Right lobe of liver (tissue), 6 donors: ENCODE measurements around the gene NKAIN2. TPM values are rescaled to one million over a fixed set of nuclear protein-coding genes. Genes with fewer than 3 reads are reported as not detected.

Experiments
- ATAC-seq, 4 donors: fragments of 200-7000 bp; cut with Tn5 transposase; one replicate each; pipeline ENCODE4 v1.9.1; 2020; ENCODE audit warnings: mild to moderate bottlenecking in 4 of 4, moderate library complexity in 4 of 4
- DNase-seq, 3 donors: peaks; one replicate each; pipeline ENCODE4 v3.0.0-alpha.2; 2020
- H3K27ac ChIP-seq, 3 donors: fragments of 200-600 bp; one replicate each; pipeline ENCODE4 v1.8.0; 2022
- H3K27me3 ChIP-seq, 2 donors: fragments of 200-600 bp; one replicate each; pipeline ENCODE4 v1.8.0; 2022
- H3K36me3 ChIP-seq, 4 donors: fragments of 200-600 bp; sonication (generic) in 1 of 4; one replicate each; pipeline versions ENCODE4 v1.5.1 to v1.8.0; 2017 to 2022; ENCODE audit warnings: control low read depth in 1 of 4
- H3K4me1 ChIP-seq, 4 donors: fragments of 200-600 bp; sonication (generic) in 1 of 4; one replicate each; pipeline versions ENCODE4 v1.5.1 to v1.8.0; 2017 to 2022; ENCODE audit warnings: control low read depth in 1 of 4
- H3K4me3 ChIP-seq, 3 donors: fragments of 200-600 bp; one replicate each; pipeline ENCODE4 v1.8.0; 2022
- H3K9me3 ChIP-seq, 4 donors: fragments of 200-600 bp; sonication (generic) in 1 of 4; one replicate each; pipeline versions ENCODE4 v1.5.1 to v1.8.0; 2017 to 2022; ENCODE audit warnings: control low read depth in 1 of 4
- CTCF ChIP-seq, 4 donors: fragments of 200-600 bp in 3 of 4; fragments of 450-650 bp in 1 of 4; IDR thresholded peaks; one replicate each; pipeline versions ENCODE4 v1.5.1 to v1.8.0; 2016 to 2022; ENCODE audit warnings: antibody characterized with exemption in 4 of 4, mild to moderate bottlenecking in 2 of 4
- POLR2A ChIP-seq: fragments of 450-650 bp; IDR thresholded peaks from one replicate; pipeline ENCODE4 v1.6.1; 2017; ENCODE audit warnings: antibody characterized with exemption, mild to moderate bottlenecking
- WGBS: methylation state at CpG from one replicate; pipeline ENCODE4 v1.1.6; 2018; ENCODE audit warnings: low coverage, low lambda C conversion rate; ENCODE audit not compliant: insufficient coverage; ENCODE audit errors: missing lambda C conversion rate; 5-methylcytosine and 5-hydroxymethylcytosine counted together
- intact Hi-C, 2 donors: fragments of 100-400 bp; cut with DNase I; formaldehyde crosslinking; loops; one replicate each; pipeline versions ENCODE4 v1.11.2 to v1.14.1; 2022
- total RNA-seq, 6 experiments: library from RNA; depleted of rRNA in 2 of 6; stranded (reverse); fragments of >200 nt in 2 of 6; fragmentation: NEBNext Ultra II Directional in 3 of 6; extraction: Animal tissue kit (Norgen Biotek cat#: 25700) in 3 of 6; gene quantifications; one replicate each; pipeline versions ENCODE4 v1.1.0 to v1.2.4, GENCODE V29; 2016 to 2023
- donor health status: DM: no; HTN: yes; CAD: no.
- donor health status: DM: no; HTN: no; CAD: no.
- donor health status: DM: no; HTN: no; CAD: no.
- donor health status: DM: no; HTN: yes; CAD: no.
- donor health status: DM: no; HTN: yes; CAD: no.

NKAIN2 gene
- total RNA-seq, 6 experiments from 2014 or later = 0.16 to 0.28 TPM; not detected in 4

- H3K27ac ChIP-seq = no peak overlapping the region
- WGBS = 10% methylated on average over 3 of the region's 3 CpGs
- TF ChIP-seq CTCF (IDR thresholded peaks at IDR 0.05) (no peak), POLR2A (no peak)
- intact Hi-C loops = no loop called here
- H3K4me1 ChIP-seq = no peaks in the 10 kb centered on the region
- no peaks in the 10 kb centered on the region for H3K9me3 ChIP-seq
- DNase-seq (no peak), ATAC-seq (no peak)
- no peaks in the 10 kb centered on the region for H3K36me3 ChIP-seq
- no peaks in the 10 kb centered on the region for H3K27me3 ChIP-seq
- H3K4me3 ChIP-seq = no peak overlapping the region
Measured at GRCh38 chr6:123830120-123830519, 26.5 kb downstream of the NKAIN2 start.

GRCh38 chr6:123838505-123839234 lies 35.0 kb downstream of the NKAIN2 start:
- Histone ChIP-seq H3K9me3 (no peaks in the 10 kb centered on the region), H3K36me3 (no peaks in the 10 kb centered on the region), H3K27ac (no peak overlapping the region), H3K4me1 (no peaks in the 10 kb centered on the region), H3K27me3 (no peaks in the 10 kb centered on the region), H3K4me3 (no peak overlapping the region)
- intact Hi-C loops = no loop called here
- WGBS = 37% methylated on average over 8 of the region's 8 CpGs
- no peak for ATAC-seq
- TF ChIP-seq POLR2A (no peak), CTCF (IDR thresholded peaks at IDR 0.05) (no peak)
- no peak for DNase-seq

GRCh38 chr6:123841067-123841896 lies 37.6 kb downstream of the NKAIN2 start:
- H3K4me3 ChIP-seq = no peak overlapping the region
- no peaks in the 10 kb centered on the region for H3K27me3 ChIP-seq
- no peaks in the 10 kb centered on the region for H3K9me3 ChIP-seq
- no peaks in the 10 kb centered on the region for H3K4me1 ChIP-seq
- DNase-seq (no peak), ATAC-seq (no peak)
- H3K27ac ChIP-seq = no peak overlapping the region
- TF ChIP-seq POLR2A (no peak), CTCF (IDR thresholded peaks at IDR 0.05) (no peak)
- H3K36me3 ChIP-seq = no peaks in the 10 kb centered on the region
- 21% methylated on average over 6 of the region's 6 CpGs for WGBS
- intact Hi-C loops = no loop called here

GRCh38 chr6:123844011-123844410 lies 40.3 kb downstream of the NKAIN2 start:
- DNase-seq (no peak), ATAC-seq (no peak)
- Histone ChIP-seq H3K4me3 (no peak overlapping the region), H3K36me3 (no peaks in the 10 kb centered on the region), H3K9me3 (no peaks in the 10 kb centered on the region), H3K4me1 (no peaks in the 10 kb centered on the region), H3K27me3 (no peaks in the 10 kb centered on the region), H3K27ac (no peak overlapping the region)
- intact Hi-C loops = no loop called here
- TF ChIP-seq POLR2A = no peak
- no peak for TF ChIP-seq CTCF (IDR thresholded peaks at IDR 0.05)
- 45% methylated on average over 5 of the region's 5 CpGs for WGBS
